ENCODE measurements around the gene ACAD8.

ACAD8 gene

DNA sequence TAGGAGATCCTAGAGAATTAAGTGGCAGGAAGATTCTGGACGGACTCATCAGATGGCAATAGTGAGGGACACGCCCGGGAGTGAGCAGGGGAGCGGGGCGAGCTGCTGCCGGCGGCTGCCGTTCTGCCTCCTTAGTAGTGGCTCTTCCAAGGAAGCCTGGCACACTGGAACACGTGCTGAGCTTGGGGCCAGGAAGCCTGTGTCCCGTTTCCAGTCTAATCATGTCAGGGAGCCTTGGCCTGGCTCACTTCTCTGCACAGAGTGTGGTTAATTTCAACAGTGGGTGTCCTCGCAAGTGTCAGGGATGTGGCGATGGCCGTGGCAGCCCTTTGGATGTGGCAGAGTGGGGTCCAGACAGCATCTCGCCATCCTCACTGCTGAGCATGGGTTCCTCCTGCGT, 39.3 kb downstream of the ACAD8 start:
- no peak for ATAC-seq

GRCh38 chr11:134293119-134294113, 40.0 kb downstream of the ACAD8 start:
- no peak for ATAC-seq

- ATAC-seq, result no peak
These were observed 41.3 kb downstream of the ACAD8 start for GRCh38 chr11:134294664-134295063.

GRCh38 chr11:134312223-134312622, 58.9 kb downstream of the ACAD8 start:
- ATAC-seq, result no peak

GRCh38 chr11:134312807-134313206, 59.4 kb downstream of the ACAD8 start:
- no peak for ATAC-seq

DNA sequence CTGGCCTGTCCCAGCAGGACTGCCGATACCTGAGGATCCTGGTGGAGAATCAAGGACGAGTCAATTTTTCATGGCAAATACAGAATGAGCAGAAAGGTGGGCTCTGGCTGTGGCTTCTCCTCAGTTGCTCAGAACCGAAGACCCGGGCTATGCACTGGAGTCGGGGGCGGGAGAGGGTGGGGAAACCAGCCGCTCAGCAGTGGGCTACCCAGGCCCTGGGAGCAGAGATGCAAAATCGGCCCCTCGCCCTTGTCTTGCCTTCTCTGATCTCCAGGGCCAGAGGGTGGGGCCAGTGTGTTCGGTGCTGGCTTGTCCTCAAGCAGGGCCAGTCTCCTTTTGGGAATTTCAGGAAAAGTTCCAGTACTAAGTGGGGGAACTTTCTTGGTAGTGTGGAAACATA, 60.0 kb downstream of the ACAD8 start:
- no peak for ATAC-seq

DNA sequence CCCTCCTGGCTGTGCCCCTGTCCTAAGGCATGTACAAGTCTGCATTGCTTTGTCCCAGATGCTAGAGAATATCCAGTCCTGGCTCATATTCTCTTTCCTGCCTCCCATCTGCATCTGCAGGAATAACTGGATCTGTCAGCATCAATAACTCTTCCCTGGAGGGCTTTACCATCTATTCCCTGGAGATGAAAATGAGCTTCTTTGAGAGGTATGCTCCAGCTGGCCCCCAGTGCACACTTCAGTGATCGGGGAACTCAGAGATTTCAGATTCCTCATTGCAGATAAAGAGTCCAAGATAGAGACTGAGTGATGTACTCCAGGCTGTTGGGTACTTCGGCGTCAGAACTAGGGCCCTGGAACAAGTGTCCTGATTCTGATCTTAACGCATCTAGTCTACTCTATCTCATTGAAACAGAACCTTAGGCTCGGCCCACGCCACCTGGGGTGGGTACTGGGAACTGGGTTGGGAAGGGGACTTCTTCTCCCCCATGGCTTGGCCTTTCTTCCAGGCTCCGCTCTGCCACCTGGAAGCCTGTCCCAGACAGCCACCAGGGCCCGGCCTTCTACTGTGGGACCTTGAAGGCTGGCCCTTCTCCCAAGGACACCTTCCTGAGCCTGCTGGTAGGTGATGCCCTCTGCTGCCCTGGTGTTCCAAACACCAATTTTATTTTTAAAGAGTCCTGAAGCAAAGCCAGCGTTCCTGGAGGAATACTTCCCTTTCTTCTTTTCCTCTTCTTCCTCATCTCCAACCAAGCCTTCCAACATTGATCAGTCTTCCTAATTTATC, 60.6 kb downstream of the ACAD8 start:
- no peak for ATAC-seq
